PC-3 (cell line): ENCODE data around the gene TMEM187. TPM values are rescaled to one million over a fixed set of nuclear protein-coding genes. Genes with fewer than 3 reads are reported as not detected.

ENCODE experiments used
- ATAC-seq: fragments of 200-7000 bp; cut with Tn5 transposase; 2 replicates; pipeline ENCODE4 v1.9.1; 2020; ENCODE audit warnings: mild to moderate bottlenecking, moderate library complexity
- BruUV-seq: library from RNA; stranded (reverse); fragments of 400-500 nt; replicated peaks from 2 replicates; lab custom pipeline; 2021; lab: Mats Ljungman, UMichigan
- CTCF ChIA-PET: fragments of 300-600 bp; sonication (Branson Sonifier 250); formaldehyde crosslinking; loops from one replicate; lab custom pipeline; 2022; ENCODE audit warnings: antibody characterized with exemption; lab: Charles Lee
- POLR2A ChIA-PET: fragments of 300-600 bp; sonication (Branson Sonifier 250); formaldehyde crosslinking; loops from one replicate; lab custom pipeline; 2022; ENCODE audit warnings: antibody characterized with exemption; ENCODE audit not compliant: unreplicated experiment; lab: Charles Lee
- DNase-seq: peaks from one replicate; pipeline ENCODE4 v3.0.0-alpha.2; 2015
- H2AFZ ChIP-seq: fragments of 300-600 bp; sonication (generic); 2 replicates; pipeline ENCODE4 v1.6.0; 2016; ENCODE audit warnings: antibody characterized with exemption, low read length
- H3F3A ChIP-seq: fragments of 300-600 bp; sonication (generic); one replicate; pipeline ENCODE4 v1.6.0; 2017; ENCODE audit warnings: antibody characterized with exemption, low read length, control low read depth, mild to moderate bottlenecking; ENCODE audit not compliant: unreplicated experiment
- H3K27ac ChIP-seq: fragments of 300-600 bp; sonication (generic); 2 replicates; pipeline ENCODE4 v1.5.1; 2016; ENCODE audit warnings: mild to moderate bottlenecking, low read length
- H3K27me3 ChIP-seq: fragments of 300-600 bp; sonication (generic); 2 replicates; pipeline ENCODE4 v1.6.1; 2016; ENCODE audit warnings: low read length, mixed read lengths
- H3K36me3 ChIP-seq: fragments of 300-600 bp; sonication (generic); 2 replicates; pipeline ENCODE4 v1.6.1; 2016; ENCODE audit warnings: low read depth, mixed run types, low read length, mixed read lengths
- H3K4me1 ChIP-seq: fragments of 300-600 bp; sonication (generic); 2 replicates; pipeline ENCODE4 v1.5.1; 2016; ENCODE audit warnings: low read length; ENCODE audit not compliant: insufficient read depth
- H3K4me2 ChIP-seq: fragments of 300-600 bp; sonication (generic); 2 replicates; pipeline ENCODE4 v1.6.0; 2016; ENCODE audit warnings: low read length
- H3K4me3 ChIP-seq: fragments of 300-600 bp; sonication (generic); 2 replicates; pipeline ENCODE4 v1.5.1; 2016; ENCODE audit warnings: mild to moderate bottlenecking, low read length, mixed read lengths
- H3K79me2 ChIP-seq: fragments of 300-600 bp; sonication (generic); 2 replicates; pipeline ENCODE4 v1.6.1; 2017; ENCODE audit warnings: low read length, mixed read lengths
- H3K9ac ChIP-seq: fragments of 300-600 bp; sonication (generic); 2 replicates; pipeline ENCODE4 v1.6.0; 2016; ENCODE audit warnings: mild to moderate bottlenecking, low read length
- H3K9me2 ChIP-seq: fragments of 300-600 bp; sonication (generic); replicated peaks from 2 replicates; pipeline ENCODE4 v1.6.1; 2016; ENCODE audit warnings: mixed run types, low read length, mixed read lengths
- H3K9me3 ChIP-seq: fragments of 300-600 bp; sonication (generic); 2 replicates; pipeline ENCODE4 v1.6.1; 2016; ENCODE audit warnings: low read length, mixed read lengths
- H4K20me1 ChIP-seq: fragments of 300-600 bp; sonication (generic); 2 replicates; pipeline ENCODE4 v1.6.1; 2016; ENCODE audit warnings: low read length, mixed read lengths
- CTCF ChIP-seq: fragments of 300-600 bp; sonication (generic); conservative IDR thresholded peaks from 2 replicates; pipeline ENCODE4 v1.5.1; 2017; ENCODE audit warnings: antibody characterized with exemption, low read depth, mild to moderate bottlenecking, low read length
- EZH2 ChIP-seq: fragments of 300-600 bp; sonication (generic); IDR thresholded peaks from one replicate; pipeline ENCODE4 v1.6.1; 2017; ENCODE audit warnings: antibody characterized with exemption, mild to moderate bottlenecking, low read length; ENCODE audit not compliant: unreplicated experiment
- EZH2phosphoT487 ChIP-seq: fragments of 300-600 bp; sonication (generic); IDR thresholded peaks from 2 replicates; pipeline ENCODE4 v1.6.1; 2018; ENCODE audit warnings: mild to moderate bottlenecking, antibody characterized with exemption, low read length, borderline replicate concordance
- intact Hi-C: fragments of 100-400 bp; cut with micrococcal nuclease; formaldehyde crosslinking; loops from 2 replicates; pipeline ENCODE4 v1.9.0; 2023
- total RNA-seq: library from RNA; depleted of rRNA; stranded (reverse); fragments of >200 nt; gene quantifications from 2 replicates; pipeline ENCODE4 v1.2.3, GENCODE V29; 2014

Gene TMEM187
- total RNA-seq, 1 experiment from 2014 or later, result 10.6 TPM

DNA sequence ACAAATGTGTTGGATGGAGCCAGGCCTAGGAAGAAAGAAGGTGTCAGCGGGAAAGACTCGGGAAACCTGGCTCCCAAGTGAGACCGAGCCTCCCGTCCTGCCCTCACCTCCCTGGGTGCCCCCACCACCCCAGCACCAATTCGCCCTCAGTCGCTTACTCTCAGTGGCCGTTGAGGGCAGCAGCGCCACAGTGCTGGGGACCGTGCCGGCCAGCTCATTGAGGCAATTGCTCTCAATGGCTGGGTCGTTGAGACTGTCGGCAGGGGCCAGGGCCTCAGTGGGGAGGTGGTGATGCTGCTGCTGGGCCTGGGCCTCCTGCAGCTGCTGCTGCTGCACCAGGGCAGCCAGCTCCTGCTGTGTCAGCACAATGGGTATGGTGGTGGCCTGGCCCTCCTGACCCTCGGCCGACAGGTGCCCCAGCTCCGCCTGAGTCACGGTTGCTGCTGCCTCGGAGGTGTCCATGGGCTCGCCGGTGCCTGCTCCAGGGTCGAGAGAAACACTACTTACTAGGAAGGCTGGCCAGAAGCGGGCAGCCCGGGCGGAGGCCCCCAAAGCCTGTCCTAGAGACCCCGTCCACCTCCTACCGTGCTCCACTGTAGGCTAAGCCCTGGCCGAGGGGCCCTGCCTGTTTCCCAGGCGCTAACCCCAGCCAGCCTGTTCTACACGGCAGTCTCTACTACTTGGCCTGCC lies 20.7 kb upstream of the TMEM187 start:
- POLR2A ChIA-PET, result no interaction called here
- ATAC-seq (no peak), DNase-seq (no peak)
- no peak overlapping the region for H3K4me3 ChIP-seq
- H3K4me2 ChIP-seq, result no peak overlapping the region
- no peaks in the 10 kb centered on the region for H3K9me2 ChIP-seq
- no TSS peak for BruUV-seq
- no peaks in the 10 kb centered on the region for H3K4me1 ChIP-seq
- no peaks in the 10 kb centered on the region for H3K79me2 ChIP-seq
- no peak overlapping the region for H3K9ac ChIP-seq
- intact Hi-C loops, result no loop called here
- no peak overlapping the region for H2AFZ ChIP-seq
- no peaks in the 10 kb centered on the region for H3K9me3 ChIP-seq
- CTCF ChIA-PET, result no interaction called here
- no peaks in the 10 kb centered on the region for H3F3A ChIP-seq
- no peaks in the 10 kb centered on the region for H4K20me1 ChIP-seq
- H3K27ac ChIP-seq, result no peak overlapping the region
- peaks cover 28% of the 10 kb centered on the region for H3K36me3 ChIP-seq
- no peak for TF ChIP-seq CTCF
- no peak for TF ChIP-seq EZH2phosphoT487
- no peak for TF ChIP-seq EZH2
- no peaks in the 10 kb centered on the region for H3K27me3 ChIP-seq

DNA sequence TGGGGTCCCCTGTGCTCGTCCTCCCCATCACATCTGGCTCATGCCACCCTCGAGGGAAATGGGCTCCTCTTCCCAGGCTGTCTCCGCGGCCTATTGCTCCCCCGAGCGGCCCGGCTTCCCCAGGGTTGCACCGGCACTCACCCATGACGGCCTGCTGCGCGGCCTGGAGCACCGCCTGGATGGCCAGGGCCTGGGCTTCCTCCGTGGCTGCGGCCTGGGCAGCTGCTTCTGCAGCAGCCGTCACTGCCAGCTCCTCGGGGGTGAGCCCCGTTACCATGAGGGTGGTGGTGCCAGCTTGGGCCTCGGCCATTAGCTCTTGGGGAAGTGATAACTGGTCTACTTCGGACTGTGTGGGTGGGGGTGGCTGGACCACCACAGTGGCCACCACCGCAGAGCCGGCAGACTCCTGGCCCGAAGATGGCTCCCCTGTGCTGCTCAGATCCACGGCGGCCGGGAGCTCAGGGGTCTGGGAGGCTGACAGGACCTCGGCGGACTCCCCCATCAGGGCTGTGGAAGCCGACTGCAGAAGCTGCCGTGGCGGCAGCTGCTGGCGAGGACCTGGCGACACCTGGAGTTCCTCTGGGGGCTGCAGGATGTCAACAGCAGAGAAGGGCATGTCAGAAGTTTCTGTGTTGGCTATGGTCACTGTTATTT lies 20.1 kb upstream of the TMEM187 start:
- Histone ChIP-seq H3K27me3 (no peaks in the 10 kb centered on the region), H3K9ac (no peak overlapping the region), H3K27ac (no peak overlapping the region), H2AFZ (no peak overlapping the region), H3K36me3 (peaks cover 34% of the 10 kb centered on the region), H3K4me3 (no peak overlapping the region), H3K4me2 (no peak overlapping the region), H3K9me3 (no peaks in the 10 kb centered on the region), H3K4me1 (no peaks in the 10 kb centered on the region), H3F3A (no peaks in the 10 kb centered on the region), H3K79me2 (no peaks in the 10 kb centered on the region), H3K9me2 (no peaks in the 10 kb centered on the region), H4K20me1 (no peaks in the 10 kb centered on the region)
- BruUV-seq, result no TSS peak
- no peak for TF ChIP-seq EZH2
- no peak for TF ChIP-seq EZH2phosphoT487
- TF ChIP-seq CTCF, result no peak
- DNase-seq (no peak), ATAC-seq (no peak)
- ChIA-PET POLR2A (no interaction called here), CTCF (no interaction called here)
- intact Hi-C loops, result no loop called here

- Histone ChIP-seq H2AFZ (no peak overlapping the region), H3K79me2 (no peaks in the 10 kb centered on the region), H3K27me3 (no peaks in the 10 kb centered on the region), H3K36me3 (peaks cover 35% of the 10 kb centered on the region), H3K4me1 (no peaks in the 10 kb centered on the region), H3K4me3 (no peak overlapping the region), H3K27ac (no peak overlapping the region), H4K20me1 (no peaks in the 10 kb centered on the region), H3K9me3 (no peaks in the 10 kb centered on the region), H3K9me2 (no peaks in the 10 kb centered on the region), H3K4me2 (no peak overlapping the region), H3K9ac (no peak overlapping the region), H3F3A (no peaks in the 10 kb centered on the region)
- ATAC-seq (peak; percentile 45), DNase-seq (peak; percentile 64)
- CTCF ChIA-PET, result no interaction called here
- no peak for TF ChIP-seq EZH2
- TF ChIP-seq EZH2phosphoT487, result no peak
- TF ChIP-seq CTCF, result peak; percentile 88
- POLR2A ChIA-PET, result no interaction called here
- intact Hi-C loops, result no loop called here
- BruUV-seq, result no TSS peak
Measured at GRCh38 chrX:153953342-153953830, 19.2 kb upstream of the TMEM187 start.
